Fibroblast of skin of back (primary cell): Measurements from ENCODE around the gene NTF4.
"Not testable (repeated sequence)": the region's sequence is repeated elsewhere in the genome, so short reads cannot be mapped to it uniquely, and the experiment has no call there.

Experiments
- DNase-seq: peaks from one replicate; pipeline ENCODE4 v3.0.0-alpha.2; 2013

The NTF4 gene

DNA sequence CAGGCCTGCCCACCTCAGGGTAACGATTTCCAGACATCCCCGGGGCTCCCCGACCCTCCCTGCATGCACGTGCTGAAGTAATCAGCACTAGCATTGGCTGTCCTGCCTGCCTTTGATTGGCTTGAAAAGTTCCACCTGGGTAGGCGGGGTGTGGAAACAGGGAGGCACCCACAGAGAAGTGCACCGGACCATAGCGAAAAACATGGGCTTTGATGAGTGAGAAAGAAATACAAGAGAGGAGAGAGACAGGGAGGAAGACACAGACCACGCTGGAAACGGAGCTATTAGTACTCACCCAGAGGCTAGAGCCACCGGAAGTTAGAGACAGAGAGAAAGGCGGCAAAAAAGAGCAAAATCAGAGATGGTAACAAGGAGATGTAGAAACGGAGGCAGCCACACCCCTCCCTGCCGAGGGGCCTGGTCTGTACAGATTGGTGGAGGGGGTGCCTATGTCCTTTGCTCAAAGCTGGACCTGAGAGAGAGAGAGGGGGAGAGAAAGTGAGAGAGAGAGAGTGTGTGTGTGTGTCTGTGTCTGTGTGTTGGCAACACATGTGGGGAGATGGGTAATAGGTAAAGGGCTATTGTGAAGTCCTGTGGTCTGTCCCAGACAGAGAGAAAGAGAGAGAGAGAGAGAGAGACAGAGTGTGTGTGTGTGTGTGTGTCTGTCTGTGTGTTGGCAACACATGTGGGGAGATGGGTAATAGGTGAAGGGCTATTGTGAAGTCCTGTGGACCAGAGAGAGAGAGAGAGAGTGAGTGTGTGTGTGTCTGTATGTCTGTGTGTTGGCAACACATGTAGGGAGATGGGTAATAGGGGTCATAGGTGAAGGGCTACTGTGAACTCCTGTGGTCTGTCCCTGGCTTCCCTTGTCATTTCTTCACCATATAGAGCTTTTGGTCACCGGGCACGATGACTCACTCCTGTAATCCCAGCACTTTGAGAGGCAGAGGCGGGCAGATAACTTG lies 43.4 kb downstream of the NTF4 start:
- peak; percentile 43 for DNase-seq

DNA sequence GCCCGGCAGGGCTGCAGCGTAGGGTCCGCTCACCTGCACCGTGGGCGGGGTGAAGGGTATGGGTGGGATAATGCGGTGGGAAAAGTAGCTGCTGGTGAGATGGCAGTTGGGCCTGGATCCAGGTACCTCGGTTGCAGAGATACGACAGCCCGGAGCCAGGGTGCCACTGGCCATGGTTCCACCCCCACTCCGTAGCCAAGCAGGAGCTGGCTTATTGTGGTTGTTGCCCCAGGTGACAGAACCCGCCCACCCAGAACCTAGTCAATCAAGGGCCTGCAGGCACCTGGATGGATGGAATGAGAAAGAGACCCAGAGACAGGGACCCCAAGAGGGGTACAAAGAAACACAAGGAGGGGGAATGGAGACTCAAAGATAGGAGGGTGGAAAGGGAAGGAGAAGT lies 44.3 kb downstream of the NTF4 start:
- DNase-seq = no peak

DNA sequence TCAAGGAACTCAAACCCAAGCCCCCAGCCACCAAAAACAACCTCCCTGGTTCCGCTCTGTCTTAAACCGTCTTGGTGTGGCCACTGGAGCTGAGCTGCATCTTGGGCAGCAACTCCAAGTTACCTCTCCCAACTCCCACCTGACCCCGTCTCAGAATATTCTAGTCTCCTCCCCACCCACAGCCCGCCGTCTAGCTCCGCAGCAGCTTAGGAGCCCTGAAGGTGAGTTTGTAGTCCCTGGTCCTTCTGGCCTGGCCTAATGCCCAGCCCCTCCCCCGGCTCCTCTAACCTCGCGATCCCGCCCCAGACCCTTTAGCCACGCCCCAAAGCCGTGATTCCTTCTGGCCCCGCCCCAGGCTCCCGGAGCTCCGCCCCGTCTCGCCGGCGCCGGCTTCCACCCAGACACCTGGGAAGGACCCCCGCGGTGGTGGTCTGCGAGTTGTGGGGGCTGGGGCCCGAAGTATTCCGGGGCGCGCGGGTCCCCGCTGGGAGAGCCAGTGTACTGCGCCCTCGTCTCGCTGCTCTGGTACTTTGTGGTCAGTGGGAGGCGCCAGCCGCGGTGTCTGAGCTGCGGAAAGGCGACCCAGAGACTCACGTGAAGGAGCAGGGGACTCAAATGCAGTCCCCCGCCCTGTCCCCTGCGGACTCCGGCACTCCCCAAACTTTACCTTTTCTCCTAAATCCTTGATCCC lies 45.2 kb downstream of the NTF4 start:
- DNase-seq = peak; percentile 39

DNA sequence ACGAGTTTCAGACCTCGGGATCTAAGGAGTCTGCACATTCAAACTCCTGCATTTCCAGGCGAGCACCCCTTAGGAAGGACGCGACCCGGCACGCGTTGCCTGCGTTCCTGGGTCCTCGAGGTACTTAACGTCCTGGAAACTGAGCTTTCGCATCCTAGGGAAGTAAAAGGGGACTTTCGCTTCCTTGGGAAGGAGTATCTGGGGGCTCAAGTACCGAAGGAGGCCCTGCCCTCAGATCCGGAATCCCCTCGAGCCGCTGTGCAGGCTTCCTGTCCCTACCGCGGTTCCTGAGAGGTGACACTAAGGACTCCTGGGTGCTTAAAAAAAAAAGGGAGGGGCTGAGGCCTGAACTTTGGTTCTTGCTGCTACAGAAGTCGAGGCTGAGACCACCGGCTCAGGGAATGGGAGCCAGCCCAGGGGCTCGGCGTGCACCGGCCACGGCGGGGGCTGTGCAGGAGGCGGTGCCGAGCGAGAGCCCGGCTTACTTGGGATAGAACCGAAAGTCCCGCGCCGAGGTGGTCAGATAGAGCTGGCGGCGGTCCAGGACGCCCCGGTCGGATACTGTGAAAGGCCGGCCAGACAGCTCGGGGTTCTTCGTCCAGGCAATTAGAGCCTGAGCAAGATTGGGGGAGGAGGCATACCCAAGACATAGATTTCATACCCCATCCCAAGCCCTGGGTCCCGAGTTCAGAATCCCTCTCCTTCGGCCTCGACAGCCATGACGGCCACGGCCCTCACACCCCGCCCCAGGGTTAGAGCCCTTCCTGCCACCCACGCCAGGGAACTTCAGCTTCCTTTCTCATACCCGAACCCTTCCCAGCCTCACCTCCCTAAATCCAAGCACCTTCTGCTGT lies 46.0 kb downstream of the NTF4 start:
- not testable (repeated sequence) for DNase-seq

DNA sequence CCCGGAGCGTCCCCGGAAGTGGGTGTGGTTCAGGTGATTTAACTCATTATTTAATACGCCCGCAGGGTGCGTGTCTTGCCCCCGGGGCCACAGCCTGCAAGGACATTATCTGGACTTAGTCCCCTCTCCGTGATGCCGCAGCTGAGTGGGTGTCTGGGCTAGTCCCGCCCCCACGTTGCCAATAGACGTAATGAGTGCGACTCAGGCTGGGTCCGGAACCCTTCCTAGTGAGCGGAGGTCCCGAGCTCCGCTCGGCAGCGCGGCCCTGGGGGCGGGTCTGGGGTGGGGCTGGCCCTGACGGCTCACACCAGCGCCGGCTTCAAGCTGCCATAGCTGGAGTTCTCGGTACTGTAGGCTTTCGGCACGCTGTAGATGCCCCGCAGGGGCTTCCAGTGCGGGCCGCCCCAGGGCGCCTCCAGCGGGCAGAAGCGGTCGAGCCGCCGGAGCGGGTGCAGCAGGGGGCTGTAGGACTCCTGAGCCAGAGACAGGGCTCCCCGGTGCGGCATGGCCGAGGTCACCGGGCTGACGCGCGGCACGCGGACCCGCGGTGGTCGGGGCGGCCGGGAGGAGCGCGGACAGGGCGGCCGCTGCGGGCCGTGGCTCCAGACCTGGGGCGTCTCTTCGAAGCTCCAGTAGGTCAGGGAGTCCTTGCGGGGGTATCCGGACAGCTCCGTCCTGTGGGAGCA lies 46.8 kb downstream of the NTF4 start:
- peak; percentile 67 for DNase-seq

DNA sequence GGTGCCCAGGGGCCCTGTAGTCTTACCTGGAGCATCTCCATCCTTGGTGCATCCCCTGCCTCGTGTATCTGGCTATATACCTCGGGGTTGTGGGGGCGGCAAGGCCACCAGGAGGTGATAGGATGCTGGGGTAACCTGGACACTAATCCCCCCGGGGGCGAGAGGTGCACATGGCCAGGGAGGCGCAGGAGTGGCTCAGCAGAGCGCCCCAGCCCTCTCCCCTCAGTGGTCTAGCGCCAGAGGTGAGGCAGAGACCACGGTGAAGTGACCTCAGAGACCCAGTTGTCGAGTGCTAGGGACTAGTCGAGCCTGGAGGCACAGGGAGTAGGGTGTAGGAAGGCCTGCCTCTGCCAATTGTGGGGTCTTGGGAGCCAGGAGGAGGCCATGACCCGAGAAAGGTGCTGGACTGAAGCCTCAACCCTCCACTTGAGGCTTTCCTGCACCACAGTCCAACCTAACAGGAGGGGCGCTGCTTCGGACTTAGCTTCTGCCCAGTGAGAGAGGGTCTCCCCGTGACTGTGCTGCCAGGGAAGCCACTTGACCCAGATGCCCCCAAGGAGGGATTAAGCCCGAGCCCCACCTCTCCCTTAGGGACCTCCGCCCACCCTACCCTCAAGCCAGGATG lies 47.5 kb downstream of the NTF4 start, which contains the start of gene LHB:
LHB (minus strand) TSS at position 51 of the 625 bp plus-strand sequence; CDS start at position 41, 10 bp downstream.
- no peak for DNase-seq

DNA sequence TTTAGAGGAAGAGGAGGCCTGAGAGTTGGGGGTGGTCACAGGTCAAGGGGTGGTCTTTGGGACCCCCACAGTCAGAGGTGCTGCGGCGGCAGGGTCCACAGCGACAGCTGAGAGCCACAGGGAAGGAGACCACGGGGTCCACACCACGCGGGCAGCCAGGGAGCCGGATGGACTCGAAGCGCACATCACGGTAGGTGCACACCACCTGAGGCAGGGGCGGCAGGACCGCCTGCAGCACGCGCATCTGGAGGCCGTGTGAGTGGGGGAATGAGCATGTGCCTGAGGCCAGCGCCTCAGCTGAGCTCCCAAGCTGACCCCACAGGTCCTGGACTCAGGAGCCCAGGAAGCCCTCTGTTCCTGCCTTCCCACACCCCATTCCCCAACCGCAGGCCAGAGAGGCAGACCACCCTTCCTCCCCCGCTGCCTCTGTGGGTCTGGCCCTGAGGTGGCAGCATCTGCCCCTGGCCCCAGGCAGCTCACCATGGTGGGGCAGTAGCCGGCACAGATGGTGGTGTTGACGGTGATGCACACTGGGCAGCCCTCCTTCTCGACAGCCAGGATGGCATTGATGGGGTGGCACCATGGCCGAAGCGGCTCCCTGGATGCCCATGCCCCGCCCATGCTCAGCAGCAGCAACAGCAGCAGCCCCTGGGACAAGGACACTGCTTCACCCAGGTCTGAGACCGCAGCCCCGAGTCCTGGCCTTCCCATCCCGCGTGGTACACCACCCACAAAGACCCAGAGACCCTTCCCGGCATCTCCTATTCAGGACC lies 48.4 kb downstream of the NTF4 start:
- DNase-seq = no peak

DNA sequence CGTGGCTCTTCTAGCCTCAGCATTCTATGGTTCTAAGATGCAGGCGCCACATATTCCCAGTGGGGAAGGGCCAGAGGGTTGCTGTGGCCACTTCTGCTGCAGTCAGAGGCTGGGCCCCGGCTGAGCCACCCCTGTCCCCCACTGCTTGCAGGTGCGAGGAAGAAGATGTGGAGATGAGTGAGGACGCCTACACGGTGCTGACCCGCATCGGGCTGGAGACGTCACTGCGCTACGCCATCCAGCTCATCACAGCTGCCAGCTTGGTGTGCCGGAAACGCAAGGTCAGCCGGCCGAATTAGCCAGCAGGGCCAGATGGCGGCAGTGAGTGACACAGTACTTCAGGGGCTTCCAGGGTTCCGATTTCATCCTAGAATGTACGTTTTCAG lies 49.8 kb downstream of the NTF4 start:
- no peak for DNase-seq

DNA sequence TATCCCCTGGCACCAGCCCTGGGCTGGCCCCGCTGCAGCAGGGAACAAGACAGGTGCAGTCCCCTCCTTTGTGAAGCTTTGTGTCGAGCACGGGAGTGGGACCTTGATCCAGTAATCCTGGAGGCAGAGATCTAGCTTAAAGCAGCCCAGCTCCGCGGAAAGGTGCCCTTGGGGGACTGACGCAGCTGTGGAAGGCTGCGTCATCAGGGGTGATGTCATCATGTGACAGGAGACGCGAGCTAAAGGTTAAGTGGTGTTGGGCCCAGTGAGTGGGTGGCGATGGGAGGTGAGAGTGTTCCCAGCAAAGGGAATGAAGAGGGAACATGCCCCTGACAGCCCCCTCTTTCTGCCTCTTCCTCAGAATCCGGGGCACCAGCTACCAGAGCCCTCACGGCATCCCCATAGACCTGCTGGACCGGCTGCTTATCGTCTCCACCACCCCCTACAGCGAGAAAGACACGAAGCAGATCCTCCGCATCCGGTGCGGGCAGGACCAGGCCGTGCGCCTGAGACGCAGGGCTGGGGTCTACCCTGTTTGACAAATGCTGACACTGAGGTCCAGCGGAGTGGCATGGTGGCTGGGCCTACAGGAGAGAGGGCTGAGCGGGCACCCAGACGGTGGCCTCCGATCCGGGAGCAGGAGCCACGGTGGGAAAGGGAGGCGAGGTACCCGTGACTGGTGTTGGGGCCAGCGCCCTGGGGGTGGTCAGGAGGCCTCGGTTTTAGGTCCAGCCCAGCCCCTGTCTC lies 50.3 kb downstream of the NTF4 start:
- DNase-seq = no peak

DNA sequence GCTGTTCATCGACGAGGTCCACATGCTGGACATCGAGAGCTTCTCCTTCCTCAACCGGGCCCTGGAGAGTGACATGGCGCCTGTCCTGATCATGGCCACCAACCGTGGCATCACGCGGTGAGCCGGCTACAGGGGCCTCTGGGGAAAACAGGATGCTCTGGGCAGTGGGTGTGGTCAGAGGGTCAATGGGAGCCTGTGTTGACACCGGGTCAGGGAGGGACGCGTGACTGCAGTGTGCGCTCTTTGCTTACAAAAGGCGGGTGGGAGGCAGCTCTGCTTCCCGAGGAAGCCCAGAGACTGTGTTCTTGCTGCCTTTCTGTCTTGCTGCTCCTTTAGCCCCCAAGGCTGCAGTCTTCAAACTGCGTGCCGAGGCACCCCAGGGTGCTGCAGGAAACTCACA lies 53.4 kb downstream of the NTF4 start:
- no peak for DNase-seq
